NCI-H510A (cell line): ENCODE results near the gene FMN1.

Experiments used
- DNase-seq: peaks from one replicate; lab custom pipeline; 2025; lab: John Stamatoyannopoulos, UW

The FMN1 gene

DNA sequence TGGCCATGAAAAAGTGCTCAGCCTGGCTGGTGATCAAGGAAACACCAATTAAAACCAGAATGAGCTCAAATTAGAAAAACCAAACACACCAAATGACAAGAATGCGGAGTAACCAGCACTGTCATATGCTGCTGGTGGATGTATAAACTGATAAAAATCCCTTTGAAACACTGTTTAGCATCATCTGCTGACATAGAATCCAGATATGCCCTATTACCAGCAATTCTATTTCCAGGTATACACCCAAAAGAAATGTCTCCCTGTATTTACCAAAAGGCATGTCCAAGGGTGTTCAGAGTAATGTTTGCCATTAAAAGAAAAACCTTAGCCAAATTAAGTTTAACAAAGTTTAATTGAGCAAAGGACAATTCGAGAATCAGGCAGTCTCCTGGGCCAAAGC is 138.6 kb downstream of the FMN1 start:
- DNase-seq: no peak

DNA sequence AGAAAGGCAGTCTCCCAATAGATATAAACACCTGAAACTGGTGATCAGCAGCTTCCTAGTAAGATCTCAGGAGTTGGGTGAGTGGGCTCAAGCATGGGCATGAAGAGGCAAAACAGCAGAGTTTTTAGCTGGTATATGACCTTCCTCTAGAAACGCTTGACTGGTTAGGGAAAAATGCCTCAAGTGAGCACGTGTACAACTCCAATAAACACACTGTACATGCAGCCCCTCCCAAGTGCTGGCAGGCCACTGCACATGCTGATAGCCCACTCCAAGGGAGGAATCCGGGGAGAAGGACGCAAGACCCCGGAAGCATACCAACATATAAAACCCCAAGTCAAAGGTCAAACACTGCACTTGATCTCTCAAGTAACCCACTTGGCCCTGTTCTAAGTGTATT is 143.0 kb downstream of the FMN1 start:
- DNase-seq: no peak

DNA sequence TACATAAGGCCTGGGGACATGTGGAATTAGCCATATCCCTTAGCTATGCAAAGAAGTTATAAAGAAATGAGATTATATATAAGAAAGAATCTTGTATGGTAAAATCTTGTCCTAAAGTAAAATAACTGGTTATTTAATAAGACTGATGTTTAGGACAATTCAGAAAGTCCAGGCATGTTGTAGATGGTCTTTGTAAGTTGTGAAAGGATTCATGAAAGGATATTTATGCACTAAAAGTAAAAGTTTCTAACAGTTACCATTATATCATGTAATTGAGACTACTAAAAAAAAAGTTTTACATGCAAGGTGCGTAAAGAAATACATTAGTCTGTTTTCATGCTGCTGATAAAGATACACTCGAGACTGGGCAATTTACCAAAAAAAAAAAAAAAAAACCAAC is 146.3 kb downstream of the FMN1 start:
- no peak for DNase-seq

DNA sequence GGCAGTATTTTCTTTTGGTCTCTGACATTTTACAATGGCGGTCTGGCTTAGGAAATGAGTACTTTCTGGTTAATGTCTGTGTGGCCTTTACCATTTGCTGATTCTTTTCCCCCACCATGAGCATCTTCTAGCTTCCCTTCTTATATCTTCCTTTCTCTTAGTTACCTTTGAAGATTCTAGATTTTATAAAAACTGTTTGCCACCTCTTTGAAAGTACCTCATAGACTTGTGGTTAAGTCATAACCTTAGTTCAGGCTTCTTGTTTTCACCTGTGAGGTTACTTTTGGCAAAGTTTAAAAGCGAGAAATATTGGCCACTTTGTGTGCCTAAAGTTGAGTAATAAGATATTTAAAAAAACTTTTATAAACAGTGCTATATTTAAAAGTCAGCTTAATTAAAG is 147.4 kb downstream of the FMN1 start:
- no peak for DNase-seq

DNA sequence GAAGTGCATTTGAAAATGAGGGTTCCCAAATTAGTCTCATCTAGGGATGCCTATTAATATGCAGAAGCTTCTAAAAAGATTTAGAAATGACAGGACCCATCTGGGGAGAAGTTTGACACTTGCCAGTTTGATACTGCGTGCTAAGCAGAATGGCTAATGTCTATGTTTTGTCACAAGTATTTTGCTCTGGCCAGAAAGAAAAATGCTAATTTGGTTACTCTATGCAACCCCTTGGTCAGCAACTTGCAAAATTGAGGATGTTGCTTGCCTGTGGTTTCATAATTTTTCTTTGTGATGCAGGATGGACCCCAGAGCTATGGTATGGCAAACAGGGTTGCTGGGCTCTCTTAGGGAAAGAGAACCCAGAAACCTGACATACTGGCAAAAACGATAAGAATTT is 148.2 kb downstream of the FMN1 start:
- no peak for DNase-seq

DNA sequence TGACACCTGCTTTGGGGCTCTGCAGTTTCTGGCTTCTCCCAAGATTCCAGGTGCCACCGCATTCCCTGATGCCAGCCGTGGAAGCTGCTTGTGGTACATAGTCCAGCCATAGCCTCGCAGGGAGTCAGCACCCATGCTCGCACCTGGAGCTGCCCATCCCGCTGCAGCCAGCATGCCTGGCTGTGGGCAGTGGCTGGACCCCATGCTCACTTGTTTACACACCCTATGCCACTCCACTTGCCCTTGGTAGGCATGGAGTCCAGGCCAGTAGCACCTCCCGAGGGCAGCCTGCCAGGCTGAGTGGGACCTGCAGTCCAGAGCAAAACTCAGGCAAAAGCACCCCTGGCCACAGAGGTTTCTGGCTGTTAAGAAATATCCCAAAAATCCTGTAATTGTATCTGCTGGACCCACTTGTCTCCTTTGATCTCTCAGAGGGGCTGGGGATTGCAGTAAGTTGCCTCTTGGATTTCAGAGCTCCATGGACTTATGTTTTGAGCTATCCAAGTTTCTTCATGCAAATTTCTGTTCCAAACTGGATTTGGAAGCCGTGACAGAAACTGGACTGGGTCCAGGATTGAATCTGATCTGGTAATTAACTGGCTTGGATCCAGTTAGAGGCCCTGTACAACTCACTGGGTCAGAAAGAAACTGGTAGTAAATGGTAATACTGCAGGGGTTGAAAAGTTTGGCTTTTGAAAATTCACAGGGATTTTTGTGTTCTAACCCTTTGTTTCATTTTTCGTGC is 149.3 kb downstream of the FMN1 start:
- DNase-seq: no peak

DNA sequence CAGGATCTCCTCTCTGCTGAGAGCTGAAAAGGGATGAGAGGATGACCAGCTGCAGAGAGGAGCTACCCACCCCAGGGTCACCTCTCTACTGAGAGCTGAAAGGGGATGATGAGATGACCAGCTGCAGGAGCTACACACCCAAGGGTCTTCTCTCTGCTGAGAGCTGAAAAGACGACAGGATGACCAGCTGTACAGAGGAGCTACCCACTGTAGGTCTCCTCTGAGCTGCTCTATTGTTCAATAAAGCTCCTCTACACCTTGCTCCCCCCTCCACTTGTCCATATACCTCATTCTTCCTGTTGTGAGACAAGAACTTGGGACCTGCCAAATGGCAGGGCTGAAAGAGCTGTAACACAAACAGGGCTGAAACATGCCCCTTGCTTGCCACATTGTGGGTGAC is 149.9 kb downstream of the FMN1 start:
- no peak for DNase-seq

DNA sequence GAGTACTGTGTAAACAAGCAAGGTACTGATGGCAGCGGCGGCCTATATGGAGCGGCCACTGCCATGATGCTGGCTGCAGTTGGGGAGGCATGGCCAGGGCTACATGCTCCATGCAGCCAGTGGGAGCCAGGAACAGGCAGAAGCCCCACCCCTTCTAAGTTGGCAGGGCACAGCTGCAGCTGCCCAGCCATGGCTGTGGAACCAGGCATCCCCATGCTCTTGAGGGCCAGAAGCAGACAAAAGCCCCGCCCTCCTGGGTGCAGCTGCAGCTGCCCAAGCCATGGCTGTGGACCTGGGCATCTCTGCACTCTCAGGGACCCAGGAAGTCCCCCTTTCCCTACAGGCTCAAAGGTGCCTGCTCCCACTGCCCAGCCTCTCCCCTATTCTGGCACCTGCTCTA is 150.9 kb downstream of the FMN1 start:
- no peak for DNase-seq

DNA sequence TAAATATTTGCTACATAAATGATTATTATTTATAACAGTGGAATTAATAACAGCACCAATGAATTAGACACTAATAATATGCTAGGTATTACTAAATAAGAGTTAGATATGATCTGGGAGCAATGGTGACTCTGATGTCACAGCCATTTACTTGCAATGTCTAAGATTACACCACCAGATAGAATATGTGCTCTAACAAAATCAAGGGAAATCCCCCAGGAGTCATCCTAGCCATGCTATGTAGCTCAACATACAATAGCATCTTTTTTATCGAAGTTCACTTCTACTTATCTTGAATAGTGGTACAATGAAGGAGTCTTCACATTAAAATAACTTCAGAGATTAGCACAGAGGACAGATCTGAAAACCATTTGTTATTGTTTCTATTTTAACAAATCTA is 154.0 kb downstream of the FMN1 start:
- DNase-seq: no peak

DNA sequence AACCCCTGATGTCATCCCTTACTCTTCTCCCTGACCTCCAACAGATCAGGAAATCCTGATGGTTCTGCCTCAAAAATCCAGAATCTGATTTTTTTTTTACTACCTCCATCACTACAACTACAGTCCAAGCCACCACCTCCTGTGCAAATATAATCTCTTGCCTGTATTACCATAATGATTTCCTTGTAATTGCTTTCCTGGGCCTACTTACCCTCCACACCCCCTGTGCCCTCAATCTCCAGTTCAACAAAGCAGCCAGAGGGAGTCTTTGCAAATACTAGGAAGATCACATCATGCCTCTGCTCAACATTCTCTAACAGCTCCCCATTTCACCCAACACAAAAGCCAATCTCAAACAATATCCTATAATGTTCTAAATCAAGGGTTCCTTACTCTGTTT is 159.9 kb downstream of the FMN1 start:
- DNase-seq: no peak

DNA sequence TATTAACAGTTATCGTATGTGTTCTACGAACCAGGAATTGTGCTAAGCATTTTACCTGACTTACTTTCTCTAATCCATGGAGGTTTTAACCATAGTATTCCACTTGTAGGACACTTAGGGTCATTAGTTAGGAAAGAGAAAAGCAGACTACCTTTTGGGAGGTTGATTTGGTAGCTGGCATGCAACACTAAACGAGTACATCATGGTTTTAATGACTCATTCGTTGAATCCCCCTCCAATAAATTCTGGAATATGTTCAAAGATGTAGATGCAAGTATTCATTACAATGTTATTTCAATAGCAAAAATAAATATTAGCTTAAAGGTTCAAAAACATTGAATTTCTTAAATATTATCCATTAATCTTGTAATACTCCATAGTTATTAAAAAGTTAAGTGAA is 162.5 kb downstream of the FMN1 start:
- no peak for DNase-seq

DNA sequence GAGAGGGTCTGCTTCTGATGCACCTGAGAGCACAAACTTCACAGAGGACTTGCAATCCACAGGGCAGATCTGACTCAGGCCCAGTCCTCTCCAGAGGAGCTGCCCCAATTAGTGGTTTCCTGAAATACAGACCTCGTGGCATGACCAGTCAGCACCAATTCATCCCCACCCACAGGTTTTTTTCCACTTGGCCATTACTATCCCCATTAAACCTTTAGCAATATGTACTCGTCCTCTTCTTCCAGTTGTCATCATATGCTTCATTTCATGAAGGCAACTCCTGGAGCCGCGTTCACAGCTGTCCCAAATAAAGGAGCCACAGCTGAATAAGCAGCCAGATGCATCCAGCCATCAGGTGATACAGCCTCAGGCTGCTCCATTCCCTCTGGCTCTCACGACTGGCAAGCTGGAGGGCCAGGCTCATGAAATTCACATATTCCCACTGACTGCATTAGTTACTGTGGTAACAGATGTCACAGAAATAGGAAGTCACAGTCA is 163.1 kb downstream of the FMN1 start:
- DNase-seq: no peak

DNA sequence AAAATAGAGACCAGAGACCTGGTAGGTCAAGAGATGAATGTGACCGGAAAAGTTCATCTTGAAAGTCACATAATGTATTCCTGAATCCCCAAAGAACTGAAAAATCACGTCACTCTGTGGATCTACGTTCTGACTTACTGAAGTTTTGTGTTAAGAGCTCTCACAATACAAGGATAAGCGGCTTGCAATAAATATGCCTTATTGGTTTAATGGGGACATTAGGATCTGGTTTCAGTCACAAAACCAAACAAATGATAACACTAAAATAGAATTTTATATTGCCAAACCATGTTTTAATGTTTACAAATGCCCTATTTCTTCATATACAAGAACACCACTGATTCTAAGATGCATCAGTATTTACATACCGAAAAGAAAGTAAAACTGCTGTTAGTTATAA is 164.2 kb downstream of the FMN1 start:
- no peak for DNase-seq

DNA sequence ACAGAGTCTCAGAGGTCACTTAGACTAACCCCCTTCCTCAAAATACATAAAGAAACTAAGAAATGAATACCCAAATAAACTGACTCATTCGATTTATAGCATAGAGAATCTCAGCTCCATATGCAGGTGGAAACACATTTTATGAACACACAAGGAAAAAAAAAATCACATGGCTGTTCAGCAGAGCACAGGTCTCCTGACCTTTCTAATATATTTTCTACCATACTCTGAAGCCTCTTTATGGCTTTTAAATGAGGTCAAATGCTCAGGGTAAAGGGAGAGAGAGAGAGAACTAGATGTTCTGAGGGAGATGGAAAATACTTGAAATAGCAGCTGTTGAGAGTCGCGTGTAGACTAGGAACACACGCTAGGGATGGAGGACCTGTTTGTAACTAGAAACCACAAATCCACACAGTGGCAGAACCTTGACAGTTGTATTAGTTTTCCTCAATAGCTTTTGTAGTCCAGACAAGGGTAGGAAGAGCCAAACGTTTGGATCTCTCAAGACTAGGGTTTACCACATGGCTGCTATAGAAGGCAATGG is 165.3 kb downstream of the FMN1 start:
- DNase-seq: peak; percentile 24

DNA sequence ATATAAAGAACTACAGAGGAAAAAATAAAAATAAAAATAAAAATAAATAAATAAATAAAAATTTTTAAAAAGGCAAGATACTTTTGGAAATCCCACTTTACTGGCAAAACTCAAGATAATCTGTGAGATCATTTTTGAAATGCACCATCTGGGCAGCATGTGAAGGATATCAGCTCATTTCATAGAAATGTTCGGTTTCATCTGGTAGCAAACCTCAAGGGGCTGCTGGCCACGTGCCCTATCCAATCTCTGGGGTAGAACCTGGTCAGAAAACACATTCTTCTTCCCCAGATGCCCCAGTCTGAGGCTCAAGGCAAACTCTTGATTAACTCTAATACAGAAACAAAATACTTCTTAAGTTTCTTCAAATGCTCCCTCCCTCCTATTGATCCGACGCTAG is 166.0 kb downstream of the FMN1 start:
- no peak for DNase-seq

DNA sequence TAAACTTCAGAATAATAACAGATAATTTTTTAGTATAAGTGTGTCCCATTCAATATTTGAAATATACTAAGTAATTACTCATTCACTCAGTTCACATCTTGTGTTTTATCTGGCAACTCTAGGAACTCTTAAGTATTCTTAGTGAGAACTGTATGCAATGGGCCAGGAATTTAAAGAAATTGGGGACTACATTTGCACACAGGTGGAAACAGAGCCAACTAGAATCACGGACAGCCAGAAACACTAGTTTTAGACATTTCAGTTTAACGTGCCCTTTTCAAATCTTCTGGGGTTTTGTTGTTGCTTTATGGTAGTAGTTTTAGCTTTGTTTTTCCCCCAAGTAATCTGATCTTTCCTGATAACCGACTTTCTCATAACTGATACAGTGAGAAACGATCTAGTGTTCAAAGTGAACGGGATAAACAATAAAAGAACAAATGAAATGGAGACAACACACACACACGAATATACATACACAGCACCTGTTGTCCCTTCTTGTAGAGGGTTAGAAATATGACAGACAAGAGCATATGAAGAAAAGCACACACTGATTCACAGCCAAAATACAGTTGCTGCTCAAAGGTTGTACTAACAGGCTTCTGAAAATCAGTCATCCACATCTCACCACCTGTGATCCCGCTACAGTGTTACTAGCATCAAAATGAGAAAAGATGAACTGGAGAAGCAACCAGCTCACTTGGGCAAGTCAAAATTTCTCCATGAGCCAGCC is 167.0 kb downstream of the FMN1 start:
- DNase-seq: no peak

DNA sequence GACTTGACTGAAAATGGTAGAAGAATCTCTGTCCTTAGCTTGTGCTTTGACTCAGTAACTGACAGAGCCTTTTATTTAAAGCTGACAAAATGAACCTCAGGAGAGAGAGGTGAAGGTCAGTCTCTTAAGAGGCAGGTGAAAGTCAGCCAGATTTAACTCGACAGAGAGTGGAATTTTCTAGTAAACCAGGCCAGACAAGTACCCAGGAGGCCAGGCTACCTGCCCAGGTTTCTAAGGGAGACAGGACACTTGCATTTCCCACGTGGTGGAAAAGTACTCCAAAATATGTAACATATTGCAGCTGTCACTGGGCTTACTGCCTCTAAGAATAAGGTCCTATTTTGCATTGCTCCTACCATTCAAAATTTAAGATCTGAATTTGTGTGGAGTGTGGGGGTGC is 167.9 kb downstream of the FMN1 start:
- DNase-seq: no peak

DNA sequence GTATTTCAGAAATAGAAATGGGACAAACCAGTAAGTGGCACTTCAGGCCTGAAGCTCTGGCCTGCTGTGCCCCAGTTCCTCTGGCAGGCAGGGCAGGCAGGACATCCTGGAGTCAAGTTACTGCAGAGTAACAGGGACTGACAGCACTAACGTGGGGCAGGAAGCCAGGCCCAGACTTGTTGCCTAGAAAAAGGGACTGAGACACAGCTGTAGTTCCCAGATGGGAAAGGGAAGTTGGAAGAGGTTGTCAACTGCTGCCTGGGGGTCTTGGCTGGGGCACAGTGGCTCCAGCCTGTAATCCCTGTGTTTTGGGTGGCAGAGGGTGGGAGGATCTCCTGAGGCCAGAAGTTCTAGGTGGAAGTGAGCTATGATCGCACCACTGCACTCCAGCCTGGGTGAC is 171.9 kb downstream of the FMN1 start:
- no peak for DNase-seq

DNA sequence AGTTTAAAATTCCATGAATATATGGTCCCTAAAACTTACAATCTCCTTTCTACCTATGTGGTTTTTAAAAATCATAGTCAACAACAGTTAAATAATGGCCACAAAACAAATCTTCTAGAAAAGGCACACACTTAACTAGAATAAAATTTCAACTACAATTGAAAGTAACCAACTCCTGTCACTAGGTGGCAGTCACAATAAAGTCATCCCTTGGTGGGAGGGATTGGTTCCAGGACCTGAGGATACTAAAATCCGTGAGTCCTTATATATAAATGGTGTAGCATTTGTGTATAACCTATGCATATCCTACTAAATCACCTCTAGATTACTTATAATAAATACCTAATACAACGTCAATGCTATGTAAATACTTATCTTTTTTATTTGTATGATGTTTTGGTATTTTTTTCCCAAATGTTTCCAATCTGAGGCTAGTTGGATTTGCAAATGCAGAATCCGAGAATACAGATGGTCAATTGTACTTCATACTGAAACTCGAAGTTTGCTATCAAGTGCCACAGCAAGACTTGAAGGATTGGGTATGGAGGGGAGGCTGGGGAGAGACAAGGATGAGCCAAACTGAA is 172.6 kb downstream of the FMN1 start:
- no peak for DNase-seq

DNA sequence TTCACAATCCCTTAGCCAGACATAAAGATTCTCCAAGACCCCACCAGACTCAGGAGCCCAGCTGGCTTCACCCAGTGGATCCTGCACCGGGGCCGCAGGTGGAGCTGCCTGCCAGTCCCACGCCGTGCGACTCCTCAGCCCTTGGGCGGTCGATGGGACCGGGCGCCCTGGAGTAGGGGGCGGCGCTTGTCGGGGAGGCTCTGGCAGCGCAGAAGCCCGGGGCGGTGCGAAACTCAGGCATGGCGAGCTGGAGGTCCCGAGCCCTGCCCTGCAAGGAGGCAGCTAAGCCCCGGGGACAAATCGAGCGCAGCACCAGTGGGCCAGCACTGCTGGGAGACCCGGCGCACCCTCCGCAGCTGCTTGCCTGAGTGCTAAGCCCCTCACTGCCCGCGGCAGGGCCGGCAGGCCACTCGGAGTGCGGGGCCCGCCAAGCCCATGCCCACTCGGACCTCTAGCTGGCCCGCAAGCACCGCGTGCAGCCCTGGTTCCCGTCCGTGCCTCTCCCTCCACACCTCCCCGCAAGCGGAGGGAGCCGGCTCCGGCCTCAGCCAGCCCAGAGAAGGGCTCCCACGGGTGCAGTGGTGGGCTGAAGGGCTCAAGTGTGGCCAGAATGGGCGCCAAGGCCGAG is 175.0 kb downstream of the FMN1 start:
- no peak for DNase-seq

DNA sequence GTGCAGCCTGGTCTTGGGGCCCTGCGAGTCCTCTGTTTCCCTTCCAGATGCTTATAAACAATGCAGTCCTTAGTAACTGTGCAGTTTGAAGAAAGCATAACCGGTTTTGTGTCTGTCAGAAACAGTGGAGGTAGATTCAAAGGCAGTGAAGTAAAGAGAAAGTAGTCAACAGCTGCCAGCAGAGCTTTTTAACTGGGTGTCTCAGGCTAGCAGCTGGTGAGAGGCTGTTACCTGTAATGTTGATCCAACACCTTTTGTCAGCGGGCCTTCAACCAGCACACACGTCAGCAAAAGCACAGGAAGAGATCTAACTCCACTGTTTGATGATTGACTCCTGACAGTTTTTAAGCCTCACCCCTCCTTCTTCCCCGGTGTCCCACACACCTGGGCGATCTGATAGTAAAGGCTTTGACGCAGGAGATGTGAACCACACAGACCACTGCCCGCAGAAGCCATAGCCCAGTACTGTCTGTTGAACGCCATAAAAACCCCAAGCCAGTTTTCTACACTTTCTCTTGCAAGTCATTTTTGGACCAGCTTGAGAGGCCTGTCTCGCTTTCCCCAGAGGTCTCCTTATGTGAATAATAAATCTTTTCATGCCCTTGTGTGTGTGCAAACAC is 178.0 kb downstream of the FMN1 start:
- DNase-seq: peak; percentile 26

DNA sequence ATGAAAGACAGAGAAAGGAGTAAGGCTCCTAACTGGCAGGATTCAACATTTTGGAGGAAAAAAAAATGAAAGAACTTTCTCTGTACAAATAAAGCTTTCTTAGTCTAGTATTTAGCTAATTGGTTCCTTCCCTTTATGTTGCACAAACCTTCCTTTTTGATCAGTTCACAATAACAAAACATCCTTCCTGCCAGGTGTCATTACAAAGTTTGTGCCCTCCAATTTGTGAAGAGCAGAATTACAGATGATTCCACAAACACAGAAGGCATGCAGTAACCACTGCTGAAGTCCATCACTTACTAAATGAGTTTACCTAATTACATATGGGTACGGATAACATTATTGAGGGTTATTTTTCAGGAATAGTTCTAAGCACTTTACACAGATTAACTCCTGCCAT is 179.9 kb downstream of the FMN1 start:
- no peak for DNase-seq
